Measurements from ENCODE around the gene NINJ1.

The NINJ1 gene

DNA sequence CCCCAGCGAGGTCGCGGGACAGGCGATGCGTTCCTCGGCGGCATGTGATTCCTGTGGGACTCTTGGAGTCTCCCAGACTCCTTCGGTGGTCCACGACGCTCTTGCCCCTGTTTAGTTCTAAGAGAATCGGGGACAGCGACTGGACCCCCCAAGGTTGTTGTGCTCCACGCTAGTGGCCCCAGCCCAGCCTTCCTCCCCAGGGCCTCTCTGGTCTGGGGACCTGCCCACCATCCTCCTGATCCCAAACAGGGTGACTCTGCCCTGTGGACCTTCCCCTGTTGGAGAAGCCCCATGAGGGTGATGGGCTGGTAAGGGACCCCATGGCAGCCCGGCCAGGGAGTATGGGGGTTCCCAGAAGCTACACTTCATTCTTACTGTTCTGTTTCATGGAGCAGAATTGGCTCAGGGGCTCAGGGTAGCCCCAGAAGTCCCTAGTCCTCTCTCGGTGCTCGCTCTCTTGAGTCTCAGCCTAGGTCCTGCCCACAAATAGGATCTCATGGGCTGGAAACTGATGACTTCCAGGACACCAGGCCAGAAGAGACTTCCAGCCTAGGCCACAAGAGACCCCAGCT lies 37.2 kb downstream of the NINJ1 start:
- no peaks in the 10 kb centered on the region for H3K36me3 ChIP-seq (ENCODE audit: control insufficient read depth, insufficient read depth, low read length)
- H3K9ac ChIP-seq (ENCODE audit: low read depth, low read length) = no peak overlapping the region
- no peak overlapping the region for H3K27ac ChIP-seq (ENCODE audit: low read depth, low read length)
- H3K27me3 ChIP-seq (ENCODE audit: control insufficient read depth, insufficient read depth, low read length) = peaks cover 5% of the 10 kb centered on the region; the same call in 1 of the 2 replicates
- peak overlapping the region; percentile 87 for H3K4me3 ChIP-seq (ENCODE audit: low read depth, low read length)
- no peaks in the 10 kb centered on the region for H3K9me3 ChIP-seq (ENCODE audit: control insufficient read depth, insufficient read depth, low read length)
- H3K4me1 ChIP-seq (ENCODE audit: control insufficient read depth, insufficient read depth, low read length) = peaks cover 7% of the 10 kb centered on the region

DNA sequence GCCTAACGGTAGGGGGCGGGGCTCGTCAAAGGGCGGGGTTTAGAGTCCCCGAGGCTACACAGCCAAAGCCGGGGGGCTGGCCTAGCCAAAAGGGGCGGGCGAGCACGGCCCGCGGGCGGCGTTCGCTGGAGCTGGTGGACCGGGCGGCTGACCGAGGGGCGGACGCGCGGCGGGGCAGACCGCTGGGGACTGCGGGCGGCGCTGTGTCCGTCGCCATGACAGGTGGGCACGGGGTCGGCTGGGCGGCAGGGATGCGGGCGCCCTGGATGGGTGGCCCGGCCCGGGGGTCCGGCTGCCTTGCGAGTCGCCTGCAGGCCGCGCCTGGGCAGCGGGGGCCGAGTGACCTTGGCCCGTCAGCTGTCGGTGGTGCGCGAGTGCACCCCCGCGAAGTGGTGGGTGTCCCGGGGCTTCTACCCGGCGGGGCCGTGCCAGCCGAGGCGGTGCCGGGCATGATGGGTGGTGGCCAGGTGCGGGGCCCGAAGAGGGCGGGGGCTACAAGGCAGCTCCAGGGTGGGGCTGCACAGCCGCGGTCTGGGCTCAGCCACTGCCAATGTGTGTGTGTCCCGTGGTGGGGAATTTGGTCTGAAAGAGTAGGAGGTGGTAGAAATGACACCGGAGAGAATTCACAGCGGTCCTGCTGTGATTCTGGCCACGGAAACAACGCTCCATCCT lies 37.8 kb downstream of the NINJ1 start, which contains the start of gene CARD19:
Gene CARD19 (plus strand): TSS at position 87 of the 672 bp plus-strand sequence. CDS start 129 bp downstream, at position 216.
- peak within 1 kb of the TSS; percentile 87 for H3K27ac ChIP-seq (ENCODE audit: low read depth, low read length)
- peaks cover 5% of the 10 kb centered on the region; the same call in 1 of the 2 replicates for H3K27me3 ChIP-seq (ENCODE audit: control insufficient read depth, insufficient read depth, low read length)
- no peaks in the 10 kb centered on the region for H3K9me3 ChIP-seq (ENCODE audit: control insufficient read depth, insufficient read depth, low read length)
- peak within 1 kb of the TSS; percentile 87 for H3K4me3 ChIP-seq (ENCODE audit: low read depth, low read length)
- H3K4me1 ChIP-seq (ENCODE audit: control insufficient read depth, insufficient read depth, low read length) = peaks cover 7% of the 10 kb centered on the region
- no peaks in the 10 kb centered on the region for H3K36me3 ChIP-seq (ENCODE audit: control insufficient read depth, insufficient read depth, low read length)
- peak within 1 kb of the TSS; percentile 29 for H3K9ac ChIP-seq (ENCODE audit: low read depth, low read length)

DNA sequence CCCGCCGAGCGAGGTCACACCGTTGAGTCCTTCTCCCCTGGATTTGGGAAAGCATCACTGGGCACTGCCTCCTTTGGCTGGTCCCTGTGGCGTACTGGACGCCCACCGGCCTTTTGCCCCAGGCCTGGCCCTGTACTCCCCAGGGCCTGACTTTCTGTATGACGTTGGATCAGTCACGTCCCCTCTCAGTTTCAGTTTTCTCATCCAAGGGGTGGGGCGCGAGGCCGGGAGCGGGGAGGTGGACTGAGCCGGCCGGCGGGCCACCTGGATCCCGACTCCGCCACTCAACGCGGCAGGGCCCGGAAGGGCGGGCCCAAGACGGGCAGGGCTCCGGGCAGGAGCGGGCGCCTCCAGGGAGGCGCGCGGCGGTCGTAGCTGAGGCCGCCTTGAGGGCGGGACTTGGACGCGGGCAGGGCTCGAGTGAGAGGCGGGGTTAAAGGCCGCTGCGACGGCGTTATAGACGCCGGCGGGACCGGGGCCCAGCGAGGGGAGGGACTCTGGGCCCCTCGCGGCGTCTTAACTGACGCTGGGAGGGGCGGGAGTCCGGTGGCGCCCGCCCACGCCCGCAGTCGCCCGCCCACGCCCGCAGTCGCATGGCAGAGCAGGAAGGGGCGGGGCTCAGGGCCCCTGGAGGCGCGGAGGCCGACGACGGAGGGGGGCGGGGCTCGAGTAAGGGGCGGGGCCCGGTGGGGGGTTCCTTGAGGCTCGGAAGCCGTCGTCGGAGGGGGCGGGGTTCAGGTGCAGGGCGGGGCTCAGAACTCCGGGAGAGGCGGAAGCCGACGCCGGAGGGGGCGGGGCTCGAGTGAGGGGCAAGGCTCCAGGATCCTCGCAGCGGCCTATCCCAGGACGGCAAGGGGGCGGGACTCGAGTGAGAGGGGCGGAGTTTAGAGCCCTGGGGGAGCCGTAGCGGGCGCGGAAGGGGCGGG lies 38.6 kb downstream of the NINJ1 start:
- peak overlapping the region; percentile 54 for H3K4me3 ChIP-seq (ENCODE audit: low read depth, low read length)
- H3K27ac ChIP-seq (ENCODE audit: low read depth, low read length) = peak overlapping the region; percentile 87
- peaks cover 7% of the 10 kb centered on the region for H3K4me1 ChIP-seq (ENCODE audit: control insufficient read depth, insufficient read depth, low read length)
- no peaks in the 10 kb centered on the region for H3K36me3 ChIP-seq (ENCODE audit: control insufficient read depth, insufficient read depth, low read length)
- no peaks in the 10 kb centered on the region for H3K9me3 ChIP-seq (ENCODE audit: control insufficient read depth, insufficient read depth, low read length)
- peaks cover 5% of the 10 kb centered on the region; the same call in 1 of the 2 replicates for H3K27me3 ChIP-seq (ENCODE audit: control insufficient read depth, insufficient read depth, low read length)
- H3K9ac ChIP-seq (ENCODE audit: low read depth, low read length) = peak overlapping the region; percentile 29; the same call in 1 of the 2 replicates

DNA sequence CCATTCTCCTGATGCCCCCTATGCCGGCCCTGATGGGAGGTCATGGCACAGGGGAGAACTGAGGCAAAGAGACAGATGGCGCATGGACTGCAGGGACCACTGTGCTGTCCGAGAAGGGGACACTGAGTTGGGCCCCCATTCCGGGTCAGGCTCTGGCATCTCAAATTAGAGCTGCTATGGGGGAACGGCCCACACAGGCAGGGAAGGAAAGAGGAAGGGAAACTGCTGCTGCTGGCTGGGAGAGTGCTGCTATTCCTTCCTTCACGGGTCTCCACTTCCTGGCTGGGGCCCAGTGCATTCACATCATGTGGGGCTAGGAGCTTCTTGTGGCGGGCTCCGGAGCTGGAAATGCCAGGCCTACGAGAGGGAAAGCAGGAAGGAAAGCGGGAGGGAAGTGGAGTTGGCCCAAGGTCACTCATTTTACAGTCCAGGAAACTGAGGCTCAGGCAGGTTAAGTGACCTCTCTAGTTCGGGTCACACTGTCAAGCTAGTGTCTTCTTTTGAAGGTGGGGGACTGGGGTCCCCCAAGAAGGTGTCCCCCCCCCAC lies 39.3 kb downstream of the NINJ1 start:
- Histone ChIP-seq H3K36me3 (ENCODE audit: control insufficient read depth, insufficient read depth, low read length) (no peaks in the 10 kb centered on the region), H3K27me3 (ENCODE audit: control insufficient read depth, insufficient read depth, low read length) (peaks cover 5% of the 10 kb centered on the region; the same call in 1 of the 2 replicates), H3K4me1 (ENCODE audit: control insufficient read depth, insufficient read depth, low read length) (peaks cover 7% of the 10 kb centered on the region), H3K9ac (ENCODE audit: low read depth, low read length) (peak overlapping the region; percentile 29; the same call in 1 of the 2 replicates), H3K27ac (ENCODE audit: low read depth, low read length) (peak overlapping the region; percentile 87), H3K9me3 (ENCODE audit: control insufficient read depth, insufficient read depth, low read length) (no peaks in the 10 kb centered on the region), H3K4me3 (ENCODE audit: low read depth, low read length) (peak overlapping the region; percentile 54)

DNA sequence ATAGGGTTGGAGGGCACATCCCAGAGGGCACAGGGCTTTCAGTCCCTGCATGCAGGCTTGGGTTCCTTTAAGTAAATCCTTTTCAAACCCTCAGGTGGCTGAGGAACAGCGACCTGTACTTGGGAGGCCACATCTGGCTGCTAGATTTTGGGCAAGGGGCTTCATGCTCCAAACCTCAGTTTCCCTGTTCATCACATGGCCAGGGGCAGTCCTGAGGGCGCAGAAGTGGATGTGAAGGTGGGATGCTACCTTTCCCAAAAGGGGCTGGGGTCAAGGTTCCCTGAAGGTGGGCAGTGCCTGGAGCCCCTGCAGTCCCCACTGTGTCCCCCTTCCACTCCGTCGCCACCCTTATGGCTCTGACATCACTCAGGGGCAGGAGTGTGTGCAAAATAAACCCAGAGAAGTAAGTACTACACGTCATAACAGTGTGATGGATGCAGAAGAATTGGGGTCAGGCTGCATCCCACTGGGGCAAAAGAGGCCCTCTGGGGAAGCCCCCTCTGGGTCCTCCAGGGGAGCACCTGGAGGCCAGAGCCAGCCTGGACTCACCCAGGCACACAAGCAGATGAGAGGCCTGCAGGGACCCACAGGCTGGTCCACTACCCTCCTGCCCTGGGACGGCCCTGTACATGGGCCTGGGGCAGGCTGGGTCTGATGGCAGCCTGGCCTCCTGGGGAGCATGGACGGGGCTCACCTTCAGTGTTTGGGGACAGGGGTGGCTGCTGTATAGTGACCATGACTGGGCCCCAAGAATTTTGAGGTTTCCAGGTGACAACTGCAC lies 40.0 kb downstream of the NINJ1 start:
- Histone ChIP-seq H3K9ac (ENCODE audit: low read depth, low read length) (no peak overlapping the region), H3K4me3 (ENCODE audit: low read depth, low read length) (no peak overlapping the region)

DNA sequence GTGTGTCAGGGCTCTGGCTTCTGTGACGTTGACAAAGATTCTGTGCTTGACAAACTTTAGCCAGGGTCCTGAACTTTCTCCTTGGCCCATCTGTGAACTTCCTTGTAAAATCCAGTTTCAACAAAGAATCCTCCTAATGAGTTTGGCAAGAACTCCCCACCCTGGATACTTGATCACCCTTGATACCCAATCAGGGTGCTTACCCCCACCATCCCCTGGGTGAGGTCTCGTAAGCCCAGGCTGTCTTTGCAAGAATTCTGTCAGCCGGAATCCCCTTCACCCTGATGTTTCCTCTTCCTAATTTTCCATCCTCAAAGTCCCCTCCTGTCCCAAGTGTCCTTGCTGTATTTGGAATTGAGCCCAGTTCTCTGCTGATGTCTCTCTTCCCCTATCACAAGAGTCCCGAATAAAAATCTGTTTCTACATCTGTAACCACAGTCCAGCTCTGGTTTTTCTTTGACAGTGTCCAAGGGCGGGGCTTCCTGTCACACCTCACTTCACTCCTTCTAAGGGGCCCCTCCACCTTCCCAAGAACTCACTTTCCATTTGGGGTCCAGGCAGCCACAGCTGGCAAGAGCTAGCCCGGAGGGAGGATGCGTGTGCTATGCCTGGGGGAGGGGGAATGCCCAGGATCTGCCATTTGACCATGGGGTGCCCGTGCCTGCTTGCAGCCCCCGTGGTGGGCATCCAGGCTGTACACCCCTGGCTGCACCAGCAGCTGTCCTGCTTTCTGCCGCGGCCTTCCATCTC lies 40.7 kb downstream of the NINJ1 start:
- Histone ChIP-seq H3K36me3 (ENCODE audit: control insufficient read depth, insufficient read depth, low read length) (no peaks in the 10 kb centered on the region), H3K4me3 (ENCODE audit: low read depth, low read length) (no peak overlapping the region), H3K27me3 (ENCODE audit: control insufficient read depth, insufficient read depth, low read length) (peaks cover 5% of the 10 kb centered on the region; the same call in 1 of the 2 replicates), H3K4me1 (ENCODE audit: control insufficient read depth, insufficient read depth, low read length) (peaks cover 7% of the 10 kb centered on the region), H3K27ac (ENCODE audit: low read depth, low read length) (no peak overlapping the region), H3K9ac (ENCODE audit: low read depth, low read length) (no peak overlapping the region), H3K9me3 (ENCODE audit: control insufficient read depth, insufficient read depth, low read length) (no peaks in the 10 kb centered on the region)

More for the DNA sequence above, 40.0 kb downstream of the NINJ1 start:
- Histone ChIP-seq H3K27me3 (ENCODE audit: control insufficient read depth, insufficient read depth, low read length) (peaks cover 5% of the 10 kb centered on the region; the same call in 1 of the 2 replicates), H3K27ac (ENCODE audit: low read depth, low read length) (no peak overlapping the region), H3K9me3 (ENCODE audit: control insufficient read depth, insufficient read depth, low read length) (no peaks in the 10 kb centered on the region), H3K4me1 (ENCODE audit: control insufficient read depth, insufficient read depth, low read length) (peaks cover 7% of the 10 kb centered on the region), H3K36me3 (ENCODE audit: control insufficient read depth, insufficient read depth, low read length) (no peaks in the 10 kb centered on the region)

DNA sequence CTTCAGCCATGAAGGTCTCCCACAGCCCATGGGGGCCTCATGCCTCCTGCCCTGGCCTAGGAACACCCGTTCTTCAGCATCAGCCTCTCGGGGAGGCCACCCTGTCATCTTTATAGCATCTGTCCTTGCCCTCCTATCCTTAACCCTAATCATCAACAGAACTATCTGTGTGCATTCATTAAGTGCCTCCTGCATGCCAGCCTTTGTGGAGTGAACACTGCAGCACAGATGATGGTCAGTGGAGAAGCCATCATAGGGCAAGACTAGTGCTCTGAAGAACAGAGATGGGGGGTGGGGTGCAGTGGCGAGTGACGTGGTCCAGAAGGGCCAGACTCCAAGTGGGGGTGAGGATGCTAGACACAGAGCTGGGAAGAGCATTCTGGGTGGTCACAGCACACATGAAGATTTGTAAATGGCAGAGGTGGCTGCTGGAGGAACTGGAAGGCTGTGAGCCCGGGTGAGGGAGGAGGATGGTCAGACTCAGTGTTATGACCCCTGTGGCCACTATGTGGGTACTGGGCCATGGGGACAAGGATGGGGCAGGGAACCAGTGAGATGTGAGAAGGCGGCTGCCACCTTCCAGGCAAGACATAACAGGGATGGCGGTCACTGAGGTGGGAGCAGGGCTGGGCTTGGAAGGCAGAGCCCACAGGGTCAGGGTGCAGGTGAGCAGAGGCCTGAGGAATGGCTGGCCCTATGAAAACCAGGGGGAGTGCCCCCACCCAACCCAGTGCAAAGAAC lies 41.6 kb downstream of the NINJ1 start:
- no peak overlapping the region for H3K27ac ChIP-seq (ENCODE audit: low read depth, low read length)
- H3K4me1 ChIP-seq (ENCODE audit: control insufficient read depth, insufficient read depth, low read length) = peaks cover 7% of the 10 kb centered on the region
- no peaks in the 10 kb centered on the region for H3K36me3 ChIP-seq (ENCODE audit: control insufficient read depth, insufficient read depth, low read length)
- H3K4me3 ChIP-seq (ENCODE audit: low read depth, low read length) = no peak overlapping the region
- H3K9me3 ChIP-seq (ENCODE audit: control insufficient read depth, insufficient read depth, low read length) = no peaks in the 10 kb centered on the region
- peaks cover 5% of the 10 kb centered on the region; the same call in 1 of the 2 replicates for H3K27me3 ChIP-seq (ENCODE audit: control insufficient read depth, insufficient read depth, low read length)
- no peak overlapping the region for H3K9ac ChIP-seq (ENCODE audit: low read depth, low read length)

DNA sequence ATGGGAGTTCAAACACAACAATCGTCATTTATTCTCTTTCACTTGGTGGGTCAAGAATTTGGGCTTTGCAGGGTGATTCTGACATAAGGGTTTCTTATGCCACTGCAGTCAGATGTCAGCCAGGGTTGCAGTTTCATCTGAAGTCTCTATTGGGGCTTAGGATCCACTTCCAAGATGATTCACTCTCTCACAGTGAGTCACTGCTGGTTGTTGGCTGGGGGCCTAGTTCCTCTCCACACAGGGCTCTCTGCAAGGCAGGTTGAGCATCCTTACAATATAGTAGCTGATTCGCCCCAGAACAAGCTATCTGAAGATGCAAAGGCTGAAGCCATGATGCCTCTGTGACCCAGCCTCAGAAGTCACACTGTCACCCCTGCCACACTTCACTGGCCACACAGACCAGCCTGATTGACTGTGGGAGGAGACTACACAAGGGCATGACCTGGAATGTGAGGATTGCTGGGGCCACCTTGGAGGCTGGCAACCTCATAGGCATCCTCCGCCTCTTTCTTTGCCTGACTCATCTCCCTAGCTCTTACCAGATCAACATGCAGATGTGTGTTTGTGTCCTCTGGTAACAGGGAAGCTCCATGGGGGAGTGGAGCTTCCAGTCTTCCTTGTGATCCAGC lies 42.5 kb downstream of the NINJ1 start:
- H3K9ac ChIP-seq (ENCODE audit: low read depth, low read length) = no peak overlapping the region
- H3K27ac ChIP-seq (ENCODE audit: low read depth, low read length) = no peak overlapping the region
- H3K27me3 ChIP-seq (ENCODE audit: control insufficient read depth, insufficient read depth, low read length) = no peaks in the 10 kb centered on the region
- H3K9me3 ChIP-seq (ENCODE audit: control insufficient read depth, insufficient read depth, low read length) = no peaks in the 10 kb centered on the region
- H3K4me1 ChIP-seq (ENCODE audit: control insufficient read depth, insufficient read depth, low read length) = no peaks in the 10 kb centered on the region
- H3K4me3 ChIP-seq (ENCODE audit: low read depth, low read length) = no peak overlapping the region
- no peaks in the 10 kb centered on the region for H3K36me3 ChIP-seq (ENCODE audit: control insufficient read depth, insufficient read depth, low read length)

DNA sequence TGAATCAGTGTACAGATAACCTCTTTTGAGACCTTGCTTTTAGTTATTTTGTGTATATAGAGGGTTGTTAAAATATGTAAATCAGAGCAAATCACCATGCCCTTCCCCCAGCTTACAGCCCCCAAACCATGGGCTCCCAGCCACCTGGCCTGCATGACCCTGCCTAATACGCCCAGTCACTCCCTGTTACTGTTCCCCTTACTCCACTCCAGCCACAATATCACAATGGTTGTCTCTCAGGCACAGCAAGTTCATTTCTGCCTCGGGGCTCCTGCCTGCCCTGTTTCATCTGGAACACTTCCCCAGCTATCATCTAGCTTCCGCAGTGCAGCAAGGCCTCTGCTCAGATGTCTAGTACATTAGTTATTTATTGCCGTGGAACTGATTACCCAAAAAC lies 43.0 kb downstream of the NINJ1 start:
- H3K4me1 ChIP-seq (ENCODE audit: control insufficient read depth, insufficient read depth, low read length) = no peaks in the 10 kb centered on the region
- H3K9ac ChIP-seq (ENCODE audit: low read depth, low read length) = no peak overlapping the region
- no peak overlapping the region for H3K27ac ChIP-seq (ENCODE audit: low read depth, low read length)
- H3K36me3 ChIP-seq (ENCODE audit: control insufficient read depth, insufficient read depth, low read length) = no peaks in the 10 kb centered on the region
- H3K27me3 ChIP-seq (ENCODE audit: control insufficient read depth, insufficient read depth, low read length) = no peaks in the 10 kb centered on the region
- H3K4me3 ChIP-seq (ENCODE audit: low read depth, low read length) = no peak overlapping the region
- no peaks in the 10 kb centered on the region for H3K9me3 ChIP-seq (ENCODE audit: control insufficient read depth, insufficient read depth, low read length)

All from HUES48 (cell line).